Retinal pigment epithelial cell (primary cell): ENCODE results near the gene ZNF598.
A peak's percentile ranks its signal among the peaks of the same experiment; 100 is the strongest.

Source experiments
- DNase-seq: peaks from one replicate; pipeline ENCODE4 v3.0.0-alpha.2; 2010; ENCODE audit warnings: low read depth
- H3K4me3 ChIP-seq: 2 replicates; pipeline ENCODE4 v1.5.1; 2011; ENCODE audit warnings: mild to moderate bottlenecking, low read length, control low read depth, moderate library complexity
- CTCF ChIP-seq: conservative IDR thresholded peaks from 2 replicates; pipeline ENCODE4 v1.5.1; 2011; ENCODE audit warnings: low read depth, low read length, control low read depth, inconsistent platforms

Gene ZNF598

GRCh38 chr16:2030036-2030435, 20.4 kb upstream of the ZNF598 start:
- DNase-seq: no peak
- H3K4me3 ChIP-seq: no peak overlapping the region
- TF ChIP-seq CTCF: no peak

GRCh38 chr16:2029350-2029749, 19.7 kb upstream of the ZNF598 start:
- DNase-seq: no peak
- TF ChIP-seq CTCF: no peak
- H3K4me3 ChIP-seq: no peak overlapping the region

GRCh38 chr16:2028620-2029220, 19.1 kb upstream of the ZNF598 start:
- no peak for TF ChIP-seq CTCF
- no peak for DNase-seq
- H3K4me3 ChIP-seq: no peak overlapping the region

- TF ChIP-seq CTCF: no peak
- no peak overlapping the region for H3K4me3 ChIP-seq
- no peak for DNase-seq
These were observed 18.5 kb upstream of the ZNF598 start for GRCh38 chr16:2028146-2028545.

- DNase-seq: no peak
- peak overlapping the region; percentile 54 for H3K4me3 ChIP-seq
These were observed 17.7 kb upstream of the ZNF598 start for GRCh38 chr16:2027024-2028010.

GRCh38 chr16:2026461-2027023, 16.9 kb upstream of the ZNF598 start, which contains the start of gene NHERF2:
NHERF2 (plus strand) TSS chr16:2026902; CDS start chr16:2027006, 104 bp downstream.
- no peak for TF ChIP-seq CTCF
- no peak for DNase-seq
- peak within 1 kb of the TSS; percentile 54 for H3K4me3 ChIP-seq

More at GRCh38 chr16:2027024-2028010, 17.7 kb upstream of the ZNF598 start:
- TF ChIP-seq CTCF: peak; percentile 17
